HCT116 (cell line): ENCODE data around the gene TNFSF11.

Experiments used
- CEBPB ChIP-seq: IDR thresholded peaks from 2 replicates; pipeline ENCODE4 v1.6.1; 2012; ENCODE audit warnings: low read depth
- EZH2 ChIP-seq: fragments of 200-600 bp; sonication (generic); IDR thresholded peaks from 2 replicates; pipeline ENCODE4 v1.6.1; 2017; ENCODE audit warnings: antibody characterized with exemption, mixed run types
- POLR2A ChIP-seq: IDR thresholded peaks from 2 replicates; pipeline ENCODE4 v1.7.0; 2011; ENCODE audit warnings: borderline replicate concordance; ENCODE audit not compliant: insufficient read depth, insufficient read length; ENCODE audit errors: extremely low read depth
- POLR2AphosphoS5 ChIP-seq: IDR thresholded peaks from 2 replicates; pipeline ENCODE4 v1.6.1; 2011; ENCODE audit warnings: mild to moderate bottlenecking, low read depth, low read length, moderate library complexity
- RAD21 ChIP-seq: IDR thresholded peaks from 2 replicates; pipeline ENCODE4 v1.6.1; 2012; ENCODE audit warnings: low read depth, mild to moderate bottlenecking
- SIN3A ChIP-seq: IDR thresholded peaks from 2 replicates; pipeline ENCODE4 v1.6.1; 2012; ENCODE audit warnings: low read depth
- TF ChIP-seq, protein P1 (sequence below): IDR thresholded peaks from 2 replicates; pipeline ENCODE4 v1.6.1; 2012; ENCODE audit warnings: low read depth
- TF ChIP-seq, protein P2 (sequence below), 3 experiments: fragments of 200-600 bp in 1 of 3; sonication (generic) in 1 of 3; IDR thresholded peaks in 2 of 3; conservative IDR thresholded peaks in 1 of 3; 2 replicates each; pipeline ENCODE4 v1.5.1; 2012 to 2017; ENCODE audit warnings: low read depth in 2 of 3, low read length in 2 of 3, antibody characterized with exemption in 1 of 3, borderline replicate concordance in 1 of 3, control low read depth in 1 of 3, mild to moderate bottlenecking in 1 of 3, mixed read lengths in 1 of 3, mixed run types in 1 of 3, moderate library complexity in 1 of 3; ENCODE audit not compliant: insufficient read depth in 1 of 3
- TF ChIP-seq, protein P3 (sequence below): IDR thresholded peaks from 2 replicates; pipeline ENCODE4 v1.6.1; 2012

DNA sequence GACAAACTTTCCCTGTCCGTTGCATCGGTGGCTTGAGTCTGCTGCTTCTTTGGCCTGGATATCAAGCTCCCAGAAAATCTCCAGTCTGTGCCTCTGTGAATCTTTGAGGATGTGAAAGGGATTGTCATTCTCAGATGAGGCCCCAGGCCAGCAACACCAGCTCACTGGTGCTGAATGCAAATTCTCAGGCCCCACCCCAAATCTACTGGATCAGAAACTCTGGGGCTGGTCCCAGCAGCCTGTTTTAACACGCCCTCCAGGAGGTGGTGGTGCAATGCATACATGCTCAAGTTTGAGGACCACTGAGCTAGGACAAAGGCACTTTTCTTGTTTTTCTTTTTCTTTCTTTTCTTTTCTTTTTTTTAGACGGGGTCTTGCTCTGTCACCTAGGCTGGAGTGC, 23.6 kb downstream of the TNFSF11 start:
- TF ChIP-seq, protein P1, sequence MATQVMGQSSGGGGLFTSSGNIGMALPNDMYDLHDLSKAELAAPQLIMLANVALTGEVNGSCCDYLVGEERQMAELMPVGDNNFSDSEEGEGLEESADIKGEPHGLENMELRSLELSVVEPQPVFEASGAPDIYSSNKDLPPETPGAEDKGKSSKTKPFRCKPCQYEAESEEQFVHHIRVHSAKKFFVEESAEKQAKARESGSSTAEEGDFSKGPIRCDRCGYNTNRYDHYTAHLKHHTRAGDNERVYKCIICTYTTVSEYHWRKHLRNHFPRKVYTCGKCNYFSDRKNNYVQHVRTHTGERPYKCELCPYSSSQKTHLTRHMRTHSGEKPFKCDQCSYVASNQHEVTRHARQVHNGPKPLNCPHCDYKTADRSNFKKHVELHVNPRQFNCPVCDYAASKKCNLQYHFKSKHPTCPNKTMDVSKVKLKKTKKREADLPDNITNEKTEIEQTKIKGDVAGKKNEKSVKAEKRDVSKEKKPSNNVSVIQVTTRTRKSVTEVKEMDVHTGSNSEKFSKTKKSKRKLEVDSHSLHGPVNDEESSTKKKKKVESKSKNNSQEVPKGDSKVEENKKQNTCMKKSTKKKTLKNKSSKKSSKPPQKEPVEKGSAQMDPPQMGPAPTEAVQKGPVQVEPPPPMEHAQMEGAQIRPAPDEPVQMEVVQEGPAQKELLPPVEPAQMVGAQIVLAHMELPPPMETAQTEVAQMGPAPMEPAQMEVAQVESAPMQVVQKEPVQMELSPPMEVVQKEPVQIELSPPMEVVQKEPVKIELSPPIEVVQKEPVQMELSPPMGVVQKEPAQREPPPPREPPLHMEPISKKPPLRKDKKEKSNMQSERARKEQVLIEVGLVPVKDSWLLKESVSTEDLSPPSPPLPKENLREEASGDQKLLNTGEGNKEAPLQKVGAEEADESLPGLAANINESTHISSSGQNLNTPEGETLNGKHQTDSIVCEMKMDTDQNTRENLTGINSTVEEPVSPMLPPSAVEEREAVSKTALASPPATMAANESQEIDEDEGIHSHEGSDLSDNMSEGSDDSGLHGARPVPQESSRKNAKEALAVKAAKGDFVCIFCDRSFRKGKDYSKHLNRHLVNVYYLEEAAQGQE: no peak
- TF ChIP-seq SIN3A (no peak), POLR2A (no peak), CEBPB (no peak), POLR2AphosphoS5 (no peak), EZH2 (no peak), RAD21 (no peak)
- TF ChIP-seq, protein P2, sequence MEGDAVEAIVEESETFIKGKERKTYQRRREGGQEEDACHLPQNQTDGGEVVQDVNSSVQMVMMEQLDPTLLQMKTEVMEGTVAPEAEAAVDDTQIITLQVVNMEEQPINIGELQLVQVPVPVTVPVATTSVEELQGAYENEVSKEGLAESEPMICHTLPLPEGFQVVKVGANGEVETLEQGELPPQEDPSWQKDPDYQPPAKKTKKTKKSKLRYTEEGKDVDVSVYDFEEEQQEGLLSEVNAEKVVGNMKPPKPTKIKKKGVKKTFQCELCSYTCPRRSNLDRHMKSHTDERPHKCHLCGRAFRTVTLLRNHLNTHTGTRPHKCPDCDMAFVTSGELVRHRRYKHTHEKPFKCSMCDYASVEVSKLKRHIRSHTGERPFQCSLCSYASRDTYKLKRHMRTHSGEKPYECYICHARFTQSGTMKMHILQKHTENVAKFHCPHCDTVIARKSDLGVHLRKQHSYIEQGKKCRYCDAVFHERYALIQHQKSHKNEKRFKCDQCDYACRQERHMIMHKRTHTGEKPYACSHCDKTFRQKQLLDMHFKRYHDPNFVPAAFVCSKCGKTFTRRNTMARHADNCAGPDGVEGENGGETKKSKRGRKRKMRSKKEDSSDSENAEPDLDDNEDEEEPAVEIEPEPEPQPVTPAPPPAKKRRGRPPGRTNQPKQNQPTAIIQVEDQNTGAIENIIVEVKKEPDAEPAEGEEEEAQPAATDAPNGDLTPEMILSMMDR (IDR thresholded peaks at IDR 0.05 in 2 of 3, conservative IDR thresholded peaks at IDR 0.05 in 1 of 3; ENCODE audit: borderline replicate concordance in 1 of 3, insufficient read depth in 1 of 3, low read depth in 2 of 3, low read length in 2 of 3): no peak
- TF ChIP-seq, protein P3, sequence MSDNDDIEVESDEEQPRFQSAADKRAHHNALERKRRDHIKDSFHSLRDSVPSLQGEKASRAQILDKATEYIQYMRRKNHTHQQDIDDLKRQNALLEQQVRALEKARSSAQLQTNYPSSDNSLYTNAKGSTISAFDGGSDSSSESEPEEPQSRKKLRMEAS: no peak
